ENCODE data around the gene KIF11. TPM values are rescaled to one million over a fixed set of nuclear protein-coding genes. Genes with fewer than 3 reads are reported as not detected.
A peak's percentile ranks its signal among the peaks of the same experiment; 100 is the strongest.

Gene KIF11
- total and polyA plus RNA-seq, 2 of the 13 experiments (the other 11 are each of a cell fraction or from before 2014, with no cell fraction given): 8.7 to 38.4 TPM

GRCh38 chr10:92592761-92593618 lies at the start of gene KIF11 (continued):
- TF ChIP-seq, protein P1, sequence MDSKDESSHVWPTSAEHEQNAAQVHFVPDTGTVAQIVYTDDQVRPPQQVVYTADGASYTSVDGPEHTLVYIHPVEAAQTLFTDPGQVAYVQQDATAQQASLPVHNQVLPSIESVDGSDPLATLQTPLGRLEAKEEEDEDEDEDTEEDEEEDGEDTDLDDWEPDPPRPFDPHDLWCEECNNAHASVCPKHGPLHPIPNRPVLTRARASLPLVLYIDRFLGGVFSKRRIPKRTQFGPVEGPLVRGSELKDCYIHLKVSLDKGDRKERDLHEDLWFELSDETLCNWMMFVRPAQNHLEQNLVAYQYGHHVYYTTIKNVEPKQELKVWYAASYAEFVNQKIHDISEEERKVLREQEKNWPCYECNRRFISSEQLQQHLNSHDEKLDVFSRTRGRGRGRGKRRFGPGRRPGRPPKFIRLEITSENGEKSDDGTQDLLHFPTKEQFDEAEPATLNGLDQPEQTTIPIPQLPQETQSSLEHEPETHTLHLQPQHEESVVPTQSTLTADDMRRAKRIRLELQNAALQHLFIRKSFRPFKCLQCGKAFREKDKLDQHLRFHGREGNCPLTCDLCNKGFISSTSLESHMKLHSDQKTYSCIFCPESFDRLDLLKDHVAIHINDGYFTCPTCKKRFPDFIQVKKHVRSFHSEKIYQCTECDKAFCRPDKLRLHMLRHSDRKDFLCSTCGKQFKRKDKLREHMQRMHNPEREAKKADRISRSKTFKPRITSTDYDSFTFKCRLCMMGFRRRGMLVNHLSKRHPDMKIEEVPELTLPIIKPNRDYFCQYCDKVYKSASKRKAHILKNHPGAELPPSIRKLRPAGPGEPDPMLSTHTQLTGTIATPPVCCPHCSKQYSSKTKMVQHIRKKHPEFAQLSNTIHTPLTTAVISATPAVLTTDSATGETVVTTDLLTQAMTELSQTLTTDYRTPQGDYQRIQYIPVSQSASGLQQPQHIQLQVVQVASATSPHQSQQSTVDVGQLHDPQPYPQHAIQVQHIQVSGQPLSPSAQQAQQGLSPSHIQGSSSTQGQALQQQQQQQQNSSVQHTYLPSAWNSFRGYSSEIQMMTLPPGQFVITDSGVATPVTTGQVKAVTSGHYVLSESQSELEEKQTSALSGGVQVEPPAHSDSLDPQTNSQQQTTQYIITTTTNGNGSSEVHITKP (CRISPR knock-in tag; IDR thresholded peaks at IDR 0.05; ENCODE audit: low read depth): no peak; the same call in 1 of the 2 replicates
- TF ChIP-seq ZNF746 (CRISPR knock-in tag; IDR thresholded peaks at IDR 0.05) (no peak), CREB1 (IDR thresholded peaks at IDR 0.05) (peak; percentile 25; the same call in 1 of the 2 replicates), CREB1 (CRISPR knock-in tag; IDR thresholded peaks at IDR 0.05) (peak; percentile 84), ZNF609 (CRISPR knock-in tag; IDR thresholded peaks at IDR 0.05; ENCODE audit: borderline replicate concordance) (no peak), XBP1 (CRISPR knock-in tag; IDR thresholded peaks at IDR 0.05) (no peak), ZC3H4 (CRISPR knock-in tag; IDR thresholded peaks at IDR 0.05; ENCODE audit: borderline replicate concordance) (no peak), ZNF367 (CRISPR knock-in tag; IDR thresholded peaks at IDR 0.05; ENCODE audit: borderline replicate concordance) (peak; percentile 63; the same call in 1 of the 2 replicates), ZNF34 (CRISPR knock-in tag; IDR thresholded peaks at IDR 0.05; ENCODE audit: borderline replicate concordance) (no peak), ZSCAN31 (CRISPR knock-in tag; IDR thresholded peaks at IDR 0.05; ENCODE audit: low read depth) (peak; percentile 59), ZNF331 (CRISPR knock-in tag; IDR thresholded peaks at IDR 0.05) (peak; percentile 52), EEA1 (CRISPR knock-in tag; IDR thresholded peaks at IDR 0.05; ENCODE audit: borderline replicate concordance) (peak; percentile 88; the same call in 1 of the 2 replicates)
- TF ChIP-seq, protein P2, sequence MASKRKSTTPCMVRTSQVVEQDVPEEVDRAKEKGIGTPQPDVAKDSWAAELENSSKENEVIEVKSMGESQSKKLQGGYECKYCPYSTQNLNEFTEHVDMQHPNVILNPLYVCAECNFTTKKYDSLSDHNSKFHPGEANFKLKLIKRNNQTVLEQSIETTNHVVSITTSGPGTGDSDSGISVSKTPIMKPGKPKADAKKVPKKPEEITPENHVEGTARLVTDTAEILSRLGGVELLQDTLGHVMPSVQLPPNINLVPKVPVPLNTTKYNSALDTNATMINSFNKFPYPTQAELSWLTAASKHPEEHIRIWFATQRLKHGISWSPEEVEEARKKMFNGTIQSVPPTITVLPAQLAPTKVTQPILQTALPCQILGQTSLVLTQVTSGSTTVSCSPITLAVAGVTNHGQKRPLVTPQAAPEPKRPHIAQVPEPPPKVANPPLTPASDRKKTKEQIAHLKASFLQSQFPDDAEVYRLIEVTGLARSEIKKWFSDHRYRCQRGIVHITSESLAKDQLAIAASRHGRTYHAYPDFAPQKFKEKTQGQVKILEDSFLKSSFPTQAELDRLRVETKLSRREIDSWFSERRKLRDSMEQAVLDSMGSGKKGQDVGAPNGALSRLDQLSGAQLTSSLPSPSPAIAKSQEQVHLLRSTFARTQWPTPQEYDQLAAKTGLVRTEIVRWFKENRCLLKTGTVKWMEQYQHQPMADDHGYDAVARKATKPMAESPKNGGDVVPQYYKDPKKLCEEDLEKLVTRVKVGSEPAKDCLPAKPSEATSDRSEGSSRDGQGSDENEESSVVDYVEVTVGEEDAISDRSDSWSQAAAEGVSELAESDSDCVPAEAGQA (IDR thresholded peaks at IDR 0.05; ENCODE audit: low read depth): no peak
- TF ChIP-seq, protein P2 (CRISPR knock-in tag; IDR thresholded peaks at IDR 0.05; ENCODE audit: borderline replicate concordance): 0 out of 2 replicates have a peak, but pooled peaks have one; percentile 14

All from HepG2 (cell line).